Brain pericyte (primary cell): ENCODE results near the gene EXT2.

Source experiments
- DNase-seq: peaks from one replicate; pipeline ENCODE4 v3.0.0-alpha.2; 2012; ENCODE audit warnings: low read depth, low spot score

EXT2 gene

DNA sequence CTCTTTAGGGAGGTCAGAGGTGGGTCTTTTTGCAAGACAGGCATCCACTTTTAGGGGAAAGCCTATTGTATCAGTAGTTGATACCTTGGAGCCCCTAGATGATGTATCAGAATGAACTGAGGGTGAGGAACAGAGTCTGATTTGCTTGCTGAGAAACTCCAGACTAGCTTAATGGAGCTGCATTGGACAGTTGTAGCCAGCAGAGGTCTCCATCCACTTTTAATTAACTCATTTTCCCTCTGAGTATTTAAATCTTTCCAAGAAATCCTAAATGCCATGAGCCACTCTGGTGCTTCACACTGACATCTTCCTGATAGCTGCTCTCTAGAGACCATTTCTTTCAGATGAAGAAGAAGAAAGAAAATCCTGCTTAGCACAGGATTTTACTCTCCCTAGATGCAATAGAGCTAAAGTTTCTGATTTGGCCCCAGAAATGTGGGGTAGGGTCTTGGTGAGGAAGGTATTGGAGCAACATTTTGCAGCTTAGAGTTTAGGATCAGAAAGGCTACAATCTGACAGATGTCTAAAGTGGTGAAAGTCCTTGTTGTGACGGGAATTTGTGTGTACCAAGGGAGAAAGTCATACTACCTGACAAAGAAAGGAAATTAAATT lies 38.0 kb downstream of the EXT2 start:
- DNase-seq: no peak

DNA sequence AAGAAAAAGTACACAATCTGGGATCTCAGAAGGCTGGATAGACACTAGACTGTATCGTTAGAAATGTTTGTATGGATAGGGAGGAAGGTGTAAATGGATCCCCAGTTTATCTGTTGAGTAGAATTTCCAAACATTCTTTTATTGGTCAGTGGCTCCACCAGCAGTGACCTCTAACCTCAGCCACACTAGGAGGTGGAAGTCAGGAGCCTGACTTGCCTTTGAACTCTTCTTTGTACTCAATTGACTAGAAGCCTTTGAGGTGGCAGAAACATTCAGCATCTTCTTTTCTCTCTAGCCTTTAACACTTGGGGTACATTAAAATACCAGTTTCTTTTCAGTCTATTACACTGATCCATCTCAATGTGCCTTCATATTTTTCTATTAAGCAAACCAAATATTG lies 39.1 kb downstream of the EXT2 start:
- no peak for DNase-seq

- no peak for DNase-seq
These were observed 40.9 kb downstream of the EXT2 start for GRCh38 chr11:44136176-44136945.

DNA sequence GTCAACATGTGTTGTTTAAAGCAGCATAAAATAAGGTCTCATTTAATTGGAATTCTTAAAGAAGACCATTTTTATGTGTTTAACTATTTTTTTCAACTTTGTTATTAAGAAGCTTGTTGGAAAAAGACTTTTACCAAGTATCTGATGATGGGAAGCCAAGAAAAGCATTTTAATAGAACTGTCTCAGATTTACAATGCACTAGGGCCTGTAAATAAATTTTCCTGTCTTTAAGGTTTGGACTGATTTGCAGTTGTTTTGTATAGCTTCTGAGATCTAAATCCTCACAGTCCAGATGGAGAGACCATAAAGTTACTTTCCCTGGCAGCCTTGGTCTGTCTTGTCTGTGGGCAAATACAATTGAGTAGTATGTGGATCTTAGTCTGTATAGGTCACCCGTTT lies 41.6 kb downstream of the EXT2 start:
- no peak for DNase-seq

- DNase-seq: no peak
These were observed 42.8 kb downstream of the EXT2 start for GRCh38 chr11:44138286-44138685.

DNA sequence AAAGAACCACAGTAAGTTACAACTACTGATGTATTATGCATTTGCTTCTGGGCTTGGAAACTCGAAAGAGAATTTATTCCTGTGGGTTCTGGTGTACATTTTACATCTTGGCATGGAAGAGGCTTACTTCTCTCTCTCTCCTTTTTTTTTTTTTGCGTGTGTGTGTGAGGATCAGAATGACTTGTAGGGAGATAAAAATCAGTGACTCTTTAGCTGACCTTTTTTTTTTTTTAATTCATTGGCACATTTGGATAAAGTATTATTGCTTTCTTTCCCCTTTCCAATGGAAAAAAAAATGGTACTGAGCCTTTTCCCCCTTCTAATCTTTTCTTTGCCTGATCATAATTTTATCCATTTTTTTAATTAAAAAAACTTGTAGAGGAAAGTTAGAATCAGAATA lies 43.5 kb downstream of the EXT2 start:
- no peak for DNase-seq

GRCh38 chr11:44139565-44140330 lies 44.3 kb downstream of the EXT2 start:
- DNase-seq: no peak

DNA sequence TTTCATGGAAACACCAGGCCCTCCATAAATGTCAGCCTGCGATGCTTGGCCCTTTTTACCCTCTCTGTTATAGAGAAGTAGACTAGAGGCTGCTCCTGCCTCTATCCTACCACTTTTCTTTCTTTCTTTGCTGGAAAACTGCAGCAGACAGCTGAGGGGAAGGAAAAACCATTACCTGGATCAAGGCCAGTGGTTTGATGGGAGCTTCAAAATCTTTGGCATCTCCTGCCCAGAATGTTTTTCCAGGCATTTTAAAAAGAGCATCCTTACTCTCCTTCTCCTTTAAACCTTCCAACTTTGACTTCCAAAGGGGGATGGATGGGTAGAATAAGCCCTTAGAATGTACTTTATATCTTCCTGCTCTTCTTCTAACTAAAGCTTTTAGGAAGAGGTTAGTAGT lies 44.9 kb downstream of the EXT2 start:
- no peak for DNase-seq

- DNase-seq: no peak
These were observed 45.3 kb downstream of the EXT2 start for GRCh38 chr11:44140805-44141204.

DNA sequence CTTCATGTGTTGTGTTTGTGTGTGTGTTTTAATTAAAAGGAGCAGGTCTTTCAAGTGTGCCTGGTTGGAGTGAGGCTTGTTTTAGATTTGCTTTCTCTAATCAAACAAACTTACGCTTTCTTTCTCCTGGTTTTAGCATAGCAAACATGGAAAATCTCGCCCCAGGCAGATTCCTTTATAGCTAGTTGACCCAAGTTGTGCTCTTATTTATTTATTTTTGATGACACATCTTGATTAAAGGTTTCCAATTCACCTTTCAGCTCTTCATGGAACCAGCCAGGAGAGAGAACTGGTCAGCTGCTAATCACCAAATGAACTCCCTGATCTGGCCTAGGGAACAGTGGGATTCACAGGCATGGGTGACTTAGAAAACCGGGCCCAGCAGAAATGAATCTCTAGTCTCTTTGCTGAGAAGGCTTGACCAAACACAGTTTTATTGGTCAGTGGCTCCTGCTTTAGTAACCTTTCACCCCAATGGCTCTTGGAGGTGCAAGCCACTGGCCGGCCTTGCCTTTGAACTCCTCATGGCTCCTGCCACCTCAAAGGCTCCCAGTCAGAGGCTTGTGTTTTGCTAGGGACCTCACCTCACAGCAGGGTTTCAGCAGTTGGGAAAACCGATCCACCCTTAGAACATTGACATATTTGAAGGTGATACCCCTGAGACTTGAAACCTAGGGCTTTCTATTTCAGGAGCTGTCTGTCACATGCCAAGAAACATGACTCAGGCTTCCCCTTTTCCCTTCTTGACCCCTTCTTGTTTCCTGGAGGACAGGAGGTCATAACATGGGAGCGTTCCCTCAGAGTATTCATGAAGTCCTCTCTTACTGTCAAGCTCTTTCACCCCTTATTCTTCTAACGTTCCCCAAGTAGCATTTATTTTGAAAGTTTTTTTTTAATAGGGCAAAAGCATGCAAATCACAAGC lies 48.8 kb downstream of the EXT2 start:
- no peak for DNase-seq

- DNase-seq: no peak
These were observed 49.7 kb downstream of the EXT2 start for GRCh38 chr11:44145011-44145775.

GRCh38 chr11:44146931-44147330 lies 51.5 kb downstream of the EXT2 start:
- no peak for DNase-seq

GRCh38 chr11:44147751-44148150 lies 52.3 kb downstream of the EXT2 start:
- no peak for DNase-seq

- no peak for DNase-seq
These were observed 54.2 kb downstream of the EXT2 start for GRCh38 chr11:44149651-44150050.

- DNase-seq: no peak
These were observed 54.9 kb downstream of the EXT2 start for GRCh38 chr11:44150401-44150800.

DNA sequence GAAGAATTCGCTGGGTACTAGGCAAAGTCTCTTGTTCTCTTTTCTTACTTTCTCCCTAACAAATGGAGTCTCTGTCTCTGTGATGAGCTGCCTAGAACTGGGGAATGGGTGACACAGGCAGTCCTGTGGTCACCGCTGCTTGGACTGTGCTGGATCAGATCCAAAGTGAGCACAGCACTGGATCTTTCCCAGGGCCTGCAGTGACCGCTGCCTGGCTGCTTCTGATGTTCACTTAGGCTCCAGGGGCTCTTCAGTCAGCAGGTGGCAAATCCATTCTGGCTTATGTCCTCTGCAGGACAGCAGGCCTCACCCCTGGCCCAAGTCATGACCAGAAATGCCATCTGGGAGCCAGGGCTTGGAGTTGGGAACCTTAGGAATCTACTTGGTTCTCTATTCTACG lies 61.5 kb downstream of the EXT2 start:
- DNase-seq: no peak

- DNase-seq: no peak
These were observed 62.9 kb downstream of the EXT2 start for GRCh38 chr11:44158384-44158783.

- DNase-seq: no peak
These were observed 64.6 kb downstream of the EXT2 start for GRCh38 chr11:44159848-44160721.

- DNase-seq: no peak
These were observed 66.5 kb downstream of the EXT2 start for GRCh38 chr11:44162004-44162403.

GRCh38 chr11:44162662-44163061 lies 67.2 kb downstream of the EXT2 start:
- no peak for DNase-seq
